ENCODE measurements around the gene DYNLL2.
"Not testable (repeated sequence)": the region's sequence is repeated elsewhere in the genome, so short reads cannot be mapped to it uniquely, and the experiment has no call there.

The DYNLL2 gene

GRCh38 chr17:58082870-58083490, at the start of gene DYNLL2:
DYNLL2 (plus strand) TSS chr17:58083419; CDS start chr17:58087091, 3,672 bp downstream.
- peak; percentile 99 for DNase-seq

- no peak for DNase-seq
These were observed 43.2 kb upstream of the DYNLL2 start for GRCh38 chr17:58039975-58040374.

GRCh38 chr17:58040386-58040785, 42.8 kb upstream of the DYNLL2 start:
- no peak for DNase-seq

- no peak for DNase-seq
These were observed 42.1 kb upstream of the DYNLL2 start for GRCh38 chr17:58041161-58041560.

GRCh38 chr17:58043221-58044181, 39.7 kb upstream of the DYNLL2 start:
- peak; percentile 34 for DNase-seq

GRCh38 chr17:58044256-58044655, 39.0 kb upstream of the DYNLL2 start:
- DNase-seq = not testable (repeated sequence)

GRCh38 chr17:58046239-58047094, 36.8 kb upstream of the DYNLL2 start:
- no peak for DNase-seq

GRCh38 chr17:58047376-58048150, 35.7 kb upstream of the DYNLL2 start:
- no peak for DNase-seq

GRCh38 chr17:58049533-58049932, 33.7 kb upstream of the DYNLL2 start:
- DNase-seq = no peak

- no peak for DNase-seq
These were observed 32.3 kb upstream of the DYNLL2 start for GRCh38 chr17:58050966-58051365.

GRCh38 chr17:58051468-58051867, 31.8 kb upstream of the DYNLL2 start:
- no peak for DNase-seq

- no peak for DNase-seq
These were observed 30.8 kb upstream of the DYNLL2 start for GRCh38 chr17:58052407-58052806.

GRCh38 chr17:58052945-58053715, 30.1 kb upstream of the DYNLL2 start:
- no peak for DNase-seq

GRCh38 chr17:58054641-58055040, 28.6 kb upstream of the DYNLL2 start:
- DNase-seq = no peak

- no peak for DNase-seq
These were observed 26.7 kb upstream of the DYNLL2 start for GRCh38 chr17:58056476-58056875.

- no peak for DNase-seq
These were observed 24.1 kb upstream of the DYNLL2 start for GRCh38 chr17:58059141-58059540.

- DNase-seq = no peak
These were observed 22.5 kb upstream of the DYNLL2 start for GRCh38 chr17:58060596-58061191.

- no peak for DNase-seq
These were observed 21.5 kb upstream of the DYNLL2 start for GRCh38 chr17:58061672-58062071.

GRCh38 chr17:58065238-58065637, 18.0 kb upstream of the DYNLL2 start:
- DNase-seq = no peak

GRCh38 chr17:58066401-58066800, 16.8 kb upstream of the DYNLL2 start:
- no peak for DNase-seq

GRCh38 chr17:58072862-58073261, 10.4 kb upstream of the DYNLL2 start:
- DNase-seq = no peak

Data from NCI-H82 (cell line).